Activated CD4-positive, alpha-beta memory T cell treated with anti-CD3 and anti-CD28 coated beads, Interleukin-2, amount 10 ng/mL, durations not matched to agents 7 days and 5 days (primary cell): ENCODE measurements around the gene ALDH16A1. TPM values are rescaled to one million over a fixed set of nuclear protein-coding genes. Genes with fewer than 3 reads are reported as not detected.
"Not testable (repeated sequence)": the region's sequence is repeated elsewhere in the genome, so short reads cannot be mapped to it uniquely, and the experiment has no call there.

ENCODE experiments used
- CTCF ChIA-PET: fragments of 350-600 bp; sonication (Branson Sonifier 250); formaldehyde crosslinking; loops from one replicate; lab custom pipeline; 2021; ENCODE audit warnings: antibody characterized with exemption, inconsistent platforms; lab: Charles Lee
- POLR2A ChIA-PET: fragments of 350-600 bp; sonication (Branson Sonifier 250); formaldehyde crosslinking; loops from one replicate; lab custom pipeline; 2021; ENCODE audit warnings: antibody characterized with exemption; lab: Charles Lee
- DNase-seq: peaks from one replicate; pipeline ENCODE4 v3.0.0-alpha.2; 2020
- H3K27ac Mint-ChIP-seq: one replicate; pipeline ENCODE4 v1.8.0; 2021; ENCODE audit warnings: mild to moderate bottlenecking, mixed read lengths
- H3K27me3 Mint-ChIP-seq: one replicate; pipeline ENCODE4 v1.8.0; 2021; ENCODE audit warnings: mixed read lengths
- H3K36me3 Mint-ChIP-seq: one replicate; pipeline ENCODE4 v1.8.0; 2021; ENCODE audit warnings: low read depth, mixed read lengths
- H3K4me1 Mint-ChIP-seq: one replicate; pipeline ENCODE4 v1.8.0; 2021; ENCODE audit warnings: mixed read lengths
- H3K4me3 Mint-ChIP-seq: one replicate; pipeline ENCODE4 v1.8.0; 2021; ENCODE audit warnings: mild to moderate bottlenecking, mixed read lengths
- H3K9me3 Mint-ChIP-seq: one replicate; pipeline ENCODE4 v1.8.0; 2021; ENCODE audit warnings: mixed read lengths
- total RNA-seq, 2 experiments: library from RNA; stranded (reverse); gene quantifications; one replicate each; pipeline ENCODE4 v1.2.3, GENCODE V29; 2021

ALDH16A1 gene
- total RNA-seq, 2 experiments from 2014 or later: 34.1 to 36.6 TPM

DNA sequence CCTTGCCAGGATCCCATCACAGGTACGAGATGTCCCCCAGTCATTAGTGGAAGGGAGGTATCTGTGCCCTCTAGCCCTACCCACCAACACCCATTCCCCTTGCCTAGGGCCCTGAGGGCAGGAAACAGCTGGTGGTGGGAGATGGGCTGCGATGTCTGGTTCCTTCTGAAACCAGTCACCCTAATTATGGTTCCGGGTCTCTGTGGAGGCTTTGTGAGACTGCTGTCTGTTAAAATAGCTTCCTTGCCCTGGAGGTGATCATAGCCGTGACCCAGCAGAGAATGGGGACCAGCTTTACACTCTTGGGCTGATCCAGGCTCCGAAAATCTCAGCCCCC, 5.5 kb downstream of the ALDH16A1 start:
- Mint-ChIP-seq H3K4me1 (peaks cover 44% of the 10 kb centered on the region), H3K27me3 (no peaks in the 10 kb centered on the region), H3K4me3 (no peak overlapping the region), H3K9me3 (no peaks in the 10 kb centered on the region), H3K27ac (peak overlapping the region; percentile 88), H3K36me3 (peaks cover 24% of the 10 kb centered on the region)
- ChIA-PET CTCF (interaction anchor here (0.8 to 10.1 kb wide), 4 partner anchors 13 to 233 kb away, joined by 3 to 159 read pairs (median 7); partner anchors contain the start of gene FLT3LG), POLR2A (interaction anchor here (0.7 to 5.2 kb wide), 9 partner anchors 11 to 102 kb away, joined by 3 to 47 read pairs (median 5); partner anchors contain the start of genes FLT3LG and RPL13A)
- DNase-seq: no peak

DNA sequence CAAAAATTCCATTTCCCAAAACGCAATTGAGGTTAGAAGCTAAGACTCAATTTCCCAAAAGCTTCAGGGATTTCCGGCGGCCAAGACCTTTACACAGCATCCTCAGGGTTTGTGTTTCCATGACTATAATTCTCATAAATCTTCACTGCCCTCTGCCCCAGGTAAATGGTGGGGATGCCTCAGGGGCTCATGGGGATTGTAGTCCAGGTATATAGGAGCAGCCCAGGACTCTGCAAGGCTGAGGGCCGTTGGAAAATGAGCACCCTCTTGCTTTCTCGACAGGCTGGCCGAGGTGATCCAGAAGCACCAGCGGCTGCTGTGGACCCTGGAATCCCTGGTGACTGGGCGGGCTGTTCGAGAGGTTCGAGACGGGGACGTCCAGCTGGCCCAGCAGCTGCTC, 6.4 kb downstream of the ALDH16A1 start:
- CTCF ChIA-PET: interaction anchor here (10.1 kb wide), 1 partner anchor 12 kb away, joined by 159 read pairs; the partner anchor contains the start of gene FLT3LG

DNA sequence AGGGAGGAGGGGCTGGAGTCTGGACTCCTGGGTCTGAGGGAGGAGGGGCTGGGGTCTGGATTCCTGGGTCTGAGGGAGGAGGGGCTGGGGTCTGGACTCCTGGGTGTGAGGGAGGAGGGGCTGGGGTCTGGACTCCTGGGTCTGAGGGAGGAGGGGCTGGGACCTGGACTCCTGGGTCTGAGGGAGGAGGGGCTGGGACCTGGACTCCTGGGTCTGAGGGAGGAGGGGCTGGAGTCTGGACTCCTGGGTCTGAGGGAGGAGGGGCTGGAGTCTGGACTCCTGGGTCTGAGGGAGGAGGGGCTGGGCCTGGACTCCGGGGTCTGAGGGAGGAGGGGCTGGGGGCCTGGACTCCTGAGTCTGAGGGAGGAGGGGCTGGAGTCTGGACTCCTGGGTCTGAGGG, 8.1 kb downstream of the ALDH16A1 start:
- H3K9me3 Mint-ChIP-seq, H3K27ac Mint-ChIP-seq, H3K4me3 Mint-ChIP-seq, H3K27me3 Mint-ChIP-seq, DNase-seq, CTCF ChIA-PET: not testable (repeated sequence)
- POLR2A ChIA-PET: interaction anchor here (1.3 to 5.2 kb wide), 2 partner anchors 8 to 9 kb away, joined by 3 to 47 read pairs; partner anchors contain the start of gene ALDH16A1
- H3K4me1 Mint-ChIP-seq: peaks cover 29% of the 10 kb centered on the region
- H3K36me3 Mint-ChIP-seq: peaks cover 33% of the 10 kb centered on the region

More for the DNA sequence above, 6.4 kb downstream of the ALDH16A1 start:
- Mint-ChIP-seq H3K27ac (no peak overlapping the region), H3K9me3 (no peaks in the 10 kb centered on the region), H3K36me3 (peaks cover 26% of the 10 kb centered on the region), H3K27me3 (no peaks in the 10 kb centered on the region), H3K4me3 (no peak overlapping the region), H3K4me1 (peaks cover 38% of the 10 kb centered on the region)
- no peak for DNase-seq
- POLR2A ChIA-PET: interaction anchor here (1.1 to 5.2 kb wide), 4 partner anchors 10 to 70 kb away, joined by 3 to 47 read pairs (median 6); partner anchors contain the start of gene RPL13A

DNA sequence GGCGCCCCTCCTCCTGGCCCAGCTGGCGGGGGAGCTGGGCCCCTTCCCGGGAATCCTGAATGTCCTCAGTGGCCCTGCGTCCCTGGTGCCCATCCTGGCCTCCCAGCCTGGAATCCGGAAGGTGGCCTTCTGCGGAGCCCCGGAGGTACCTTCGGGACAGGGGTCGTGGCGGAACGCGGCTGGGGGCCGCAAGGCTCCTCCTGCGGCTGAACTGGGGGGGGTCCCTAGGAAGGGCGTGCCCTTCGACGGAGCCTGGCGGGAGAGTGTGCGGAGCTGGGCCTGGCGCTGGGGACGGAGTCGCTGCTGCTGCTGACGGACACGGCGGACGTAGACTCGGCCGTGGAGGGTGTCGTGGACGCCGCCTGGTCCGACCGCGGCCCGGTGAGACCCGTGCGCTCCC, 8.6 kb downstream of the ALDH16A1 start:
- DNase-seq: no peak
- CTCF ChIA-PET: no interaction called here
- Mint-ChIP-seq H3K9me3 (no peaks in the 10 kb centered on the region), H3K4me1 (peaks cover 24% of the 10 kb centered on the region), H3K4me3 (no peak overlapping the region), H3K27ac (no peak overlapping the region), H3K27me3 (no peaks in the 10 kb centered on the region), H3K36me3 (peaks cover 28% of the 10 kb centered on the region)
- POLR2A ChIA-PET: interaction anchor here (1.3 to 5.2 kb wide), 2 partner anchors 8 kb away, joined by 3 to 47 read pairs; partner anchors contain the start of gene ALDH16A1

DNA sequence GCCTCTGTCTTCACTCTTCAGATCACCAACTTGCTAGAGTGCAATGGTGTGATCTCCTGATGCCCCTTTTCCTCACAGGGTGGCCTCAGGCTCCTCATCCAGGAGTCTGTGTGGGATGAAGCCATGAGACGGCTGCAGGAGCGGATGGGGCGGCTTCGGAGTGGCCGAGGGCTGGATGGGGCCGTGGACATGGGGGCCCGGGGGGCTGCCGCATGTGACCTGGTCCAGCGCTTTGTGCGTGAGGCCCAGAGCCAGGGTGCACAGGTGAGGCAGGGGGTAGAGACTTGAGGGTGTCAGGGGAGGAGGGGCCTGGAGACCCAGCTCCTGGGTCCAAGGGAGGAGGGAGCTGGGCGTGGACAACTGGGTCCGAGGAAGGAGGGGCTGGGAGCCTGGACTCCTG, 9.5 kb downstream of the ALDH16A1 start:
- Mint-ChIP-seq H3K27me3 (no peaks in the 10 kb centered on the region), H3K4me1 (peaks cover 21% of the 10 kb centered on the region), H3K36me3 (peaks cover 27% of the 10 kb centered on the region), H3K9me3 (no peaks in the 10 kb centered on the region), H3K27ac (no peak overlapping the region), H3K4me3 (no peak overlapping the region)
- ChIA-PET CTCF (no interaction called here), POLR2A (interaction anchor here (1.3 kb wide), 1 partner anchor 9 kb away, joined by 3 read pairs; the partner anchor contains the start of gene ALDH16A1)
- DNase-seq: no peak

DNA sequence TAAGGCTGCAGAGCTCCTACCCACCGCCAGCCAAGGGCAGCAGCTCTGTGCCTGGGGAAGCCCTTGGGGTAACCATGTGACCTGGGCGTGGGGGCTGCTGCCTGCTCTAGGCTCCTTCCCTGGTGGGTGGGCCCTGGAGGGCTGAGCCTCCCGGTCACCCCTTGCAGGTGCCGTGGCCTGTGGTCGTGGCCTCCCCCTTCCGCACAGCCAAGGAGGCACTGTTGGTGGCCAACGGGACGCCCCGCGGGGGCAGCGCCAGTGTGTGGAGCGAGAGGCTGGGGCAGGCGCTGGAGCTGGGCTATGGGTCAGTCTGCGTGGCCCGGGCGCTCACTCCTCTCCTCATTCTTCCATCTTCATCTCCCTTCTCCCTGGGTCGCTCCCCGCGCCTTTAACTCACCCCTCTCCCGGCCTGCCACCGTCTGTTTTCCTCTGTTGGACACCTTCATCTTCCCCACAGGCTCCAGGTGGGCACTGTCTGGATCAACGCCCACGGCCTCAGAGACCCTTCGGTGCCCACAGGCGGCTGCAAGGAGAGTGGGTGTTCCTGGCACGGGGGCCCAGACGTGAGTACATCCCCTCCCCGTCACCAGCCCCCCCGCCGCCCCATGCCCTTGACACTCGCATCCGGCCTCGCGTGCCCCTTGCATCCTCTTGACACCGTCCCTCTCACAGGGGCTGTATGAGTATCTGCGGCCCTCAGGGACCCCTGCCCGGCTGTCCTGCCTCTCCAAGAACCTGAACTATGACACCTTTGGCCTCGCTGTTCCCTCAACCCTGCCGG, 11.1 kb downstream of the ALDH16A1 start:
- H3K4me1 Mint-ChIP-seq: peaks cover 20% of the 10 kb centered on the region
- no peak for DNase-seq
- no peak overlapping the region for H3K27ac Mint-ChIP-seq
- H3K4me3 Mint-ChIP-seq: no peak overlapping the region
- H3K9me3 Mint-ChIP-seq: no peaks in the 10 kb centered on the region
- peaks cover 33% of the 10 kb centered on the region for H3K36me3 Mint-ChIP-seq
- POLR2A ChIA-PET: interaction anchor here (10.7 kb wide), 1 partner anchor 11 kb away, joined by 192 read pairs; the partner anchor contains the start of genes ALDH16A1 and PIH1D1
- CTCF ChIA-PET: no interaction called here
- H3K27me3 Mint-ChIP-seq: no peaks in the 10 kb centered on the region

DNA sequence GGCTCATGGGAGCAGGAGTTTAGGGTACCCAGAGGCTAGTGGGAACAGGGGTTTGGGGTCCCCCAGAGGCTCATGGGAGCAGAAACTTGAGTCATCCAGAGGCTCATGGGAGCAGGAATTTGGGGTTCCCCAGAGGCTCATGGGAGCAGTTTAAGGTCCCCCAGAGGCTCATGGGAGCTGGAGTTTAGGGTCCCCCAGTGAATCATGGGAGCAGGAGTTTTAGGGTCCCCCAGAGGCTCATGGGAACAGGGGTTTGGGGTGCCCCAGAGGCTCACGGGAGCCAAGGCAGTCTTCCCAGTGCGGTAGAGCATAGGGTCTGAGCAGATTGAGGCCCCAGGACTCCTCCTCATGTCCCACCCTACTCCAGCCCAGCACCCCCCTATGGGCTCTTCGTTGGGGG, 12.3 kb downstream of the ALDH16A1 start:
- H3K4me1 Mint-ChIP-seq: peaks cover 26% of the 10 kb centered on the region
- H3K27ac Mint-ChIP-seq: peak overlapping the region; percentile 26
- no peak for DNase-seq
- H3K27me3 Mint-ChIP-seq: no peaks in the 10 kb centered on the region
- H3K4me3 Mint-ChIP-seq: no peak overlapping the region
- CTCF ChIA-PET: no interaction called here
- POLR2A ChIA-PET: interaction anchor here (0.7 to 10.7 kb wide), 2 partner anchors 12 to 20 kb away, joined by 5 to 192 read pairs; partner anchors contain the start of genes ALDH16A1 and PIH1D1
- no peaks in the 10 kb centered on the region for H3K9me3 Mint-ChIP-seq
- peaks cover 27% of the 10 kb centered on the region for H3K36me3 Mint-ChIP-seq

DNA sequence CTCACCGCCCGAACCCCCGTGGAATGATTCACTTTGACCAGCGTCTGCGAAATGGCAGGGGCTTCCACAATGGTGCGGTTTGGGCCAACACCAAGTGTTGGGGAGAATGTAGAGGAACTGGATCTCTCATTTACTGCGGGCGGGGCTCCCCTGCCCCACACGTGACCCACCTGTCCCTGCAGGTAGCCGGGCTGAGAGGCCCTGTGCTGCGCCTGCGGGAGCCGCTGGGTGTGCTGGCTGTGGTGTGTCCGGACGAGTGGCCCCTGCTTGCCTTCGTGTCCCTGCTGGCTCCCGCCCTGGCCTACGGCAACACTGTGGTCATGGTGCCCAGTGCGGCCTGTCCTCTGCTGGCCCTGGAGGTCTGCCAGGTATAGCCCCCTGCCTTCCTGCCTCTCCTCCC, 15.2 kb downstream of the ALDH16A1 start:
- CTCF ChIA-PET: interaction anchor here (3.2 kb wide), 1 partner anchor 243 kb away, joined by 13 read pairs; no protein-coding TSS in a partner anchor
- no peak for DNase-seq
- Mint-ChIP-seq H3K36me3 (peaks cover 21% of the 10 kb centered on the region), H3K4me3 (peak overlapping the region; percentile 77), H3K9me3 (no peaks in the 10 kb centered on the region), H3K27me3 (no peaks in the 10 kb centered on the region), H3K4me1 (peaks cover 50% of the 10 kb centered on the region), H3K27ac (peak overlapping the region; percentile 100)
- POLR2A ChIA-PET: interaction anchor here (1.0 to 10.7 kb wide), 7 partner anchors 9 to 208 kb away, joined by 3 to 192 read pairs (median 6); partner anchors contain the start of genes ALDH16A1, PIH1D1 and PRMT1

DNA sequence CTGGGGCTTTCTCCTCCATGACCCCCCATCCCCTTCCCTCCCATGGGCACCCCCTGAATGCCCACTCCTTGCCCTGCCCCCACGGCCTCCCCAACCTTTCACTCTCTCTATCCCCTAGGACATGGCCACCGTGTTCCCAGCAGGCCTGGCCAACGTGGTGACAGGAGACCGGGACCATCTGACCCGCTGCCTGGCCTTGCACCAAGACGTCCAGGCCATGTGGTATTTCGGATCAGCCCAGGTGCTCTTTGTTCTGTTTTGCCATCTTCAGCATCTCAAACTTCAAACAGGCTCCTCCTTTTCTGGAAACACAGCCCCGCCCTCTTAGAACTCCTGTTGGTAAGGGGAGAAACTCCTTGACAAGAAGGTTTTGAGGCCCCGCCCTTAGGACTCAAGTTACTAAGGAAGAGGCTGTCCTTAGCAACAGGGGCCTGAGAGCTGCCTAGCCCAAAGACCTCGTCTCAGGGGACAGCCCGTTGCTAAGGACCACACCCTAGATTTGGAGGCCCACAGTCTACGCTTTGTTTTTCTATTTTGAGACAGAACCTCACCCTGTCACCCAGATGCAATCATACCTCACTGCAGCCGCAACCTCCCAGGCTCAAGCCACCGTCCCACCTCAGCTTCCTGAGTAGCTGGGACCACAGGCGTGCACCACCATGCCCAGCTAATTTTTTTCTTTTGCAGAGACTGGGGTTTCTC, 15.9 kb downstream of the ALDH16A1 start:
- Mint-ChIP-seq H3K9me3 (no peaks in the 10 kb centered on the region), H3K4me1 (peaks cover 55% of the 10 kb centered on the region), H3K27me3 (no peaks in the 10 kb centered on the region), H3K36me3 (peaks cover 21% of the 10 kb centered on the region), H3K27ac (peak overlapping the region; percentile 100), H3K4me3 (peak overlapping the region; percentile 77)
- CTCF ChIA-PET: interaction anchor here (0.8 to 5.9 kb wide), 8 partner anchors 14 to 243 kb away, joined by 3 to 159 read pairs (median 10); partner anchors contain the start of genes ALDH16A1 and PIH1D1
- POLR2A ChIA-PET: interaction anchor here (0.7 to 10.7 kb wide), 19 partner anchors 9 to 207 kb away, joined by 3 to 192 read pairs (median 5); partner anchors contain the start of genes ALDH16A1, CD37, PIH1D1 and PRMT1
- peak; percentile 96 for DNase-seq

DNA sequence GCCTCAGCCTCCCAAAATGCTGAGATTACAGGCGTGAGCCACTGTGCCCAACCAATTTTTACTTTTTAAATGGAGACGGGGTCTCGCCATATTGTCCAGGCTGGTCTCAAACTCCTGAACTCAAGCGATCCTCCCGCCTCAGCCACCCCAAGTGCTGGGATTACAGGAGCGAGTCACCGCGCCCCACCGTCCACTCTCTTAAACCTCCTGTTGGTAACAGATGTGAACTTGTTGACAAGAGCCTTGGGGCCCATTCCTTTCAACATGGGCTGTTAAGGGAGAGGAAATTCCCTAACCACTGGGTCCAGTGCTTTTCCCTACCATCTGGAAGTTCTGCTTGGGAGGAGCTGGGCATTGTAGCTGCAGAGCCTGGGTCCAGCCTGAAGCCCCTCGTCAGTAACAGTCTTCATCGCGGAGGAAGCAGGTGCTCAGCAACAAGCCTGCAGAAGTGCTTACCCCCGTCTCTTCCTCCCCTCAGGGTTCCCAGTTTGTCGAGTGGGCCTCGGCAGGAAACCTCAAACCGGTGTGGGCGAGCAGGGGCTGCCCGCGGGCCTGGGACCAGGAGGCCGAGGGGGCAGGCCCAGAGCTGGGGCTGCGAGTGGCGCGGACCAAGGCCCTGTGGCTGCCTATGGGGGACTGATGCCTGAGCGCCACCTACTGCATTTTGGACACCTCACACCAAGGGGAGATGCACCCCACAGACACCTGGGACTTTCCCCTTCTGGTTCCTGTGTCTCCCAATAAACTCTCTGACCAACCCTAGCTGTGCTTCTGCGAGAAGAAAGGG, 17.0 kb downstream of the ALDH16A1 start:
- peaks cover 15% of the 10 kb centered on the region for H3K36me3 Mint-ChIP-seq
- peak overlapping the region; percentile 59 for H3K4me3 Mint-ChIP-seq
- no peaks in the 10 kb centered on the region for H3K9me3 Mint-ChIP-seq
- CTCF ChIA-PET: interaction anchor here (0.7 to 5.9 kb wide), 21 partner anchors 15 to 591 kb away, joined by 3 to 159 read pairs (median 4); partner anchors contain the start of genes ALDH16A1, CD37, GYS1 and PIH1D1
- H3K27ac Mint-ChIP-seq: peak overlapping the region; percentile 100
- POLR2A ChIA-PET: interaction anchor here (0.8 to 10.7 kb wide), 23 partner anchors 10 to 206 kb away, joined by 3 to 192 read pairs (median 4); partner anchors contain the start of genes ALDH16A1, CD37, PIH1D1 and PRMT1
- H3K4me1 Mint-ChIP-seq: peaks cover 55% of the 10 kb centered on the region
- H3K27me3 Mint-ChIP-seq: no peaks in the 10 kb centered on the region
- DNase-seq: peak; percentile 91

DNA sequence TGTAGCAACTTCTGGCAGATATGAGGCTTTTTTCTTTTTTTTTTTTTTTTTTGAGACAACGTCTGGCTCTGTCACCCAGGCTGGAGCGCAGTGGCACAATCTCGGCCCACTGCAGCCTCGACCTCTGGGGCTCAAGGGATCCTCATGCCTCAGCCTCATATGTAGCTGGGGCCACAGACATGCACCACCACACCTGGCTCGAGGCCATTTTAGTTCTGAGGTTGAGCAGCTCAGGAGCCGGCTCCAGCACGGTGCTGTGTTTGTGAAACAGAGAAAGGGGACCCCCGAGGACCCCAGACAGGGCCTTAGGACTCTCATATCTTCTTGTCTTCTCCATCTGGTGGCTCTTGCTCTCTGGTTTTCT, 17.6 kb downstream of the ALDH16A1 start:
- ChIA-PET CTCF (interaction anchor here (0.6 to 5.9 kb wide), 20 partner anchors 16 to 591 kb away, joined by 3 to 159 read pairs (median 4); partner anchors contain the start of genes ALDH16A1, CD37, GYS1 and PIH1D1), POLR2A (interaction anchor here (0.8 to 10.7 kb wide), 17 partner anchors 11 to 206 kb away, joined by 3 to 192 read pairs (median 4); partner anchors contain the start of genes ALDH16A1, PIH1D1 and RPL13A)
- no peaks in the 10 kb centered on the region for H3K9me3 Mint-ChIP-seq
- no peak for DNase-seq
- H3K4me3 Mint-ChIP-seq: peak overlapping the region; percentile 59
- peak overlapping the region; percentile 100 for H3K27ac Mint-ChIP-seq
- H3K36me3 Mint-ChIP-seq: peaks cover 17% of the 10 kb centered on the region
- H3K27me3 Mint-ChIP-seq: no peaks in the 10 kb centered on the region
- H3K4me1 Mint-ChIP-seq: peaks cover 57% of the 10 kb centered on the region
